GM19324 (cell line): Measurements from ENCODE around the gene DMAC1.
A peak's percentile ranks its signal among the peaks of the same experiment; 100 is the strongest.

Experiments used
- ATAC-seq: cut with Tn5 transposase; IDR thresholded peaks from one replicate; pipeline ENCODE4 v1.9.1; 2021; ENCODE audit warnings: mild to moderate bottlenecking, moderate library complexity; ENCODE audit not compliant: unreplicated experiment, low FRiP score

DMAC1 gene

GRCh38 chr9:7784472-7784871, 15.1 kb downstream of the DMAC1 start:
- no peak for ATAC-seq

GRCh38 chr9:7783635-7784063, 15.9 kb downstream of the DMAC1 start:
- ATAC-seq, result no peak

GRCh38 chr9:7782400-7783120, 17.0 kb downstream of the DMAC1 start:
- ATAC-seq, result no peak

GRCh38 chr9:7780261-7780988, 19.2 kb downstream of the DMAC1 start:
- ATAC-seq, result no peak

DNA sequence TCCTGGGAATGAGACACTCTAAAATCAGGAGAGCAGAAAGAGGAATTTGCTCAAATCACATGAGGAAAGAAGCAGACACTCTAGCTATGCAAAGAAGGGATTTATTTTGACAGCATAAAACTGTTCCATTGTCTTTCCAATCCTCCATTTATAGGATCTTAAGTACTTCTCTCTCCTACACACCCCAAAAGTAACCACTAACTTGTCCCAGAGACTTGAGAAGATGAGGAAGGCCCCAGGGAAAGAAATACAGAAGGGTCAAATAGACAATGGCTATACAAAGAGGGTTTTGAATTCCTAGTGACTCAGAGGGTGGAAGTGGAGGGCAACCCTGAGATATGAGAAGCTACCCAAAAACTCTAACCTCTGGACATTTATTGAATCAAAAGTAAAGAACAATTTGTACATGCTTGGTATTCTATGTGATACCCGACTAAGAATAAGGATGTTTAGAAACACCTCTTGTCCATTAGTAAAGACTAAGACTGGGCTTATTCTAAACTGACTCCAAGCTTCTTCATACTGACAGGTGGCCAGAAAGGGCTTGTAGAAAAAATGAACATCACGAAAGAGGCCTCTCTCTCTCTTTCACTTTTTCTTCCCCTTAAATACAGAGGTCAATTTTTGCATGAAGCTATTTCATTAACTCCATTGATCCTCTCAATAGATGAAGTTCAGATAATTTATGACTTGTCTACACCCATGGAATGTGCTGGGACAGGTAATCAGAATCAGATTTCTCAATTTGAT, 20.6 kb downstream of the DMAC1 start:
- no peak for ATAC-seq

DNA sequence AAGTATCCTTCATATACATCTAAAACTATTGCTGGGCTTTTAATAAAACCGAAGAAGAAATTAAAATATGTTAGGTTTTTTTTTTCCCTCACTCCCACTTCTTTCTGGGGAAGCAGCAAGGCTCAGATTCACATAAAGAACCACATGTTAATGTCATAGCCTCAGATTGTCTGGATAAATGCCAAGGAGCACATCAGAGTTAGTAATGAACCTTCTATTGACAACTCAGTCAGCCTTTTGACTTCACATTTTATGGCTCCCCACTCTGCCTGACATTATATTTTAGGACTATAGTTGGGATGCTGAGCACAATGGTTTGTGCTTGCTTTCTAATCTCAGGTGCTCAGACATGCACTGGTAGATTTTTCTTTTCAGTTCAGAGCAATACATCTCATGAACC, 21.8 kb downstream of the DMAC1 start:
- ATAC-seq, result no peak

DNA sequence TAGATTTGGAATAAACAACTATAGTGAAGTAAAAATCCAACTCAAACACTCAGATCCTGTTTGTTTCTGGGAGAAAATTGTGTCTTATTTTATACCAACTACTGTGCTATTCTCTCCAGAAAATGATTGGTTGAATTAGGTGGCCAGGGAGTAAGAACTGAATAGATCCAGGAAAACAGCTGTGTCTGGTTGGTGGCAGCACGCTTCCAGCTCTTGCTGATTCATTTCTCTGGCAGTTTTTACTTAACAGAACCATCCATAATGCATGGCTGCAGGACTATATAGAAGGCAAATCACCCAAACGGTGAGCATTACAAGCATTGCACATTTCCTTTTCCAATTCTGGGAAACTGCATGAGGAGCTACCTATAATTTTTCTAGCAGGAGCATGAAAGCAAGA, 29.5 kb downstream of the DMAC1 start:
- no peak for ATAC-seq

GRCh38 chr9:7762600-7762999, 37.0 kb downstream of the DMAC1 start:
- no peak for ATAC-seq

- ATAC-seq, result no peak
Measured at GRCh38 chr9:7760014-7760415, 39.6 kb downstream of the DMAC1 start.

GRCh38 chr9:7756088-7756487, 43.5 kb downstream of the DMAC1 start:
- ATAC-seq, result peak; percentile 79

DNA sequence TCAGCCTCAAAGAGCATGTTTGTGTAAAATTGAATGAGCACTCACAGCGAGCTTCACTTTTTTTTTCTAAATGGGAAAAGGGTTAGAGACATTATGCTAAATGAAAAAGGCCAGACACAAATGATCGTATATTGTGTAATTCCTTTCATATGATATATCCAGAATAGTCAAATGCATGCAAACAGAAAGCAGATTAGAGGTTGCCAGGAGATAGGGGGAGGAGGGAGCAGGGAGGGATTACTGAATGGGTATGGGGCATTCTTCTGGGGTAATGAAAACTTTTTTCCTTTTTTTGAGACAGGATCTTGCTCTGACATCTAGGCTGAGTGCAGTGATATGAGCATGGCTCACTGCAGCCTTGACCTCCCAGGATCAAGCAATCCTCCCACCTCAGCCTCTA, 47.1 kb downstream of the DMAC1 start:
- ATAC-seq, result no peak
